WI38 (cell line): ENCODE data around the gene RCSD1.

Experiments
- H3K4me3 ChIP-seq: 2 replicates; pipeline ENCODE4 v1.5.1; 2011; ENCODE audit warnings: low read depth, mild to moderate bottlenecking, control low read depth, low read length
- CTCF ChIP-seq: IDR thresholded peaks from 2 replicates; pipeline ENCODE4 v1.5.1; 2012; ENCODE audit warnings: low read depth, mild to moderate bottlenecking, control low read depth, low read length

RCSD1 gene

GRCh38 chr1:167659881-167660280 is 29.8 kb downstream of the RCSD1 start:
- H3K4me3 ChIP-seq, result no peak overlapping the region
- TF ChIP-seq CTCF, result no peak

GRCh38 chr1:167661527-167662426 is 31.7 kb downstream of the RCSD1 start:
- H3K4me3 ChIP-seq, result no peak overlapping the region
- TF ChIP-seq CTCF, result no peak

- no peak for TF ChIP-seq CTCF
- no peak overlapping the region for H3K4me3 ChIP-seq
Measured at GRCh38 chr1:167663002-167663772, 33.2 kb downstream of the RCSD1 start.

- no peak for TF ChIP-seq CTCF
- H3K4me3 ChIP-seq, result no peak overlapping the region
Measured at GRCh38 chr1:167665469-167665868, 35.4 kb downstream of the RCSD1 start.

GRCh38 chr1:167666416-167666815 is 36.4 kb downstream of the RCSD1 start:
- TF ChIP-seq CTCF, result no peak
- no peak overlapping the region for H3K4me3 ChIP-seq

GRCh38 chr1:167667536-167667935 is 37.5 kb downstream of the RCSD1 start:
- no peak overlapping the region for H3K4me3 ChIP-seq
- no peak for TF ChIP-seq CTCF

- no peak for TF ChIP-seq CTCF
- H3K4me3 ChIP-seq, result no peak overlapping the region
Measured at GRCh38 chr1:167668108-167668507, 38.1 kb downstream of the RCSD1 start.
